Astrocyte (in vitro differentiated cells and primary cell): Measurements from ENCODE around the gene SH2D6. TPM values are rescaled to one million over a fixed set of nuclear protein-coding genes. Genes with fewer than 3 reads are reported as not detected.

ENCODE experiments used
- DNase-seq: peaks from one replicate; pipeline ENCODE4 v3.0.0-alpha.2; 2010; ENCODE audit warnings: low read depth
- FAIRE-seq: peaks from 2 replicates; lab custom pipeline; 2011; peaks lifted over from hg19 to GRCh38; lab: Jason Lieb, UNC
- H2AFZ ChIP-seq: 2 replicates; pipeline ENCODE4 v1.6.0; 2012; ENCODE audit warnings: low read depth, low read length, inconsistent platforms
- H3K27ac ChIP-seq: 2 replicates; pipeline ENCODE4 v1.5.1; 2011; ENCODE audit warnings: low read depth, low read length, inconsistent platforms
- H3K27me3 ChIP-seq: 2 replicates; pipeline ENCODE4 v1.6.0; 2011; ENCODE audit warnings: low read length, inconsistent platforms; ENCODE audit not compliant: insufficient read depth
- H3K36me3 ChIP-seq: 2 replicates; pipeline ENCODE4 v1.5.1; 2011; ENCODE audit warnings: low read length, inconsistent platforms; ENCODE audit not compliant: insufficient read depth
- H3K4me1 ChIP-seq: 2 replicates; pipeline ENCODE4 v1.5.1; 2011; ENCODE audit warnings: low read length, inconsistent platforms; ENCODE audit not compliant: insufficient read depth
- H3K4me2 ChIP-seq: 2 replicates; pipeline ENCODE4 v1.6.0; 2012; ENCODE audit warnings: low read length, inconsistent platforms
- H3K4me3 ChIP-seq: 2 replicates; pipeline ENCODE4 v1.5.1; 2011; ENCODE audit warnings: low read depth, mild to moderate bottlenecking, low read length, inconsistent platforms; ENCODE audit not compliant: insufficient read depth
- H3K79me2 ChIP-seq: 2 replicates; pipeline ENCODE4 v1.6.0; 2012; ENCODE audit warnings: mild to moderate bottlenecking, low read length, inconsistent platforms; ENCODE audit not compliant: insufficient read depth
- H3K9ac ChIP-seq: 2 replicates; pipeline ENCODE4 v1.6.0; 2012; ENCODE audit warnings: mild to moderate bottlenecking, low read length, inconsistent platforms
- H3K9me3 ChIP-seq: 2 replicates; pipeline ENCODE4 v1.5.1; 2012; ENCODE audit warnings: low read depth, mild to moderate bottlenecking, low read length, inconsistent platforms; ENCODE audit not compliant: insufficient read depth
- H4K20me1 ChIP-seq: 2 replicates; pipeline ENCODE4 v1.6.0; 2012; ENCODE audit warnings: low read length, inconsistent platforms; ENCODE audit not compliant: insufficient read depth
- H3K27ac Mint-ChIP-seq: one replicate; pipeline ENCODE4 v1.8.0; 2021; ENCODE audit warnings: mild to moderate bottlenecking, mixed read lengths; ENCODE audit not compliant: unreplicated experiment
- H3K27me3 Mint-ChIP-seq: one replicate; pipeline ENCODE4 v1.8.0; 2021; ENCODE audit warnings: low read depth, mixed read lengths; ENCODE audit not compliant: unreplicated experiment
- H3K36me3 Mint-ChIP-seq: one replicate; pipeline ENCODE4 v1.8.0; 2021; ENCODE audit warnings: low read depth, mixed read lengths; ENCODE audit not compliant: unreplicated experiment
- H3K4me1 Mint-ChIP-seq: one replicate; pipeline ENCODE4 v1.8.0; 2021; ENCODE audit warnings: low read depth, mixed read lengths; ENCODE audit not compliant: unreplicated experiment
- H3K4me3 Mint-ChIP-seq: one replicate; pipeline ENCODE4 v1.8.0; 2021; ENCODE audit warnings: mild to moderate bottlenecking, moderate library complexity, mixed read lengths; ENCODE audit not compliant: unreplicated experiment
- H3K9me3 Mint-ChIP-seq: one replicate; pipeline ENCODE4 v1.8.0; 2021; ENCODE audit warnings: mild to moderate bottlenecking, mixed read lengths; ENCODE audit not compliant: unreplicated experiment
- CTCF ChIP-seq: IDR thresholded peaks from 2 replicates; pipeline ENCODE4 v1.5.1; 2011; ENCODE audit warnings: low read depth, mild to moderate bottlenecking, inconsistent platforms, low read length, moderate library complexity; ENCODE audit not compliant: insufficient read depth
- EZH2 ChIP-seq: IDR thresholded peaks from 2 replicates; pipeline ENCODE4 v1.6.1; 2012; ENCODE audit warnings: mild to moderate bottlenecking, low read length, inconsistent platforms; ENCODE audit not compliant: insufficient read depth
- total RNA-seq: library from RNA; stranded (reverse); gene quantifications from 2 replicates; pipeline ENCODE4 v1.2.1, GENCODE V29; 2021

SH2D6 gene
- total RNA-seq, 1 donor from 2014 or later, result 0.64 TPM

- DNase-seq, result peak; percentile 56
- Histone ChIP-seq H3K79me2 (peaks cover 4% of the 10 kb centered on the region), H3K4me1 (peaks cover 31% of the 10 kb centered on the region), H3K4me2 (peak overlapping the region; percentile 70), H3K27me3 (no peaks in the 10 kb centered on the region), H3K9ac (peak overlapping the region; percentile 58), H2AFZ (peak overlapping the region; percentile 78), H3K9me3 (no peaks in the 10 kb centered on the region), H4K20me1 (no peaks in the 10 kb centered on the region), H3K4me3 (peak overlapping the region; percentile 14), H3K27ac (peak overlapping the region; percentile 56), H3K36me3 (no peaks in the 10 kb centered on the region)
- Mint-ChIP-seq H3K27me3 (peaks cover 3% of the 10 kb centered on the region), H3K36me3 (no peaks in the 10 kb centered on the region), H3K4me3 (peak overlapping the region; percentile 74), H3K27ac (peak overlapping the region; percentile 72), H3K4me1 (peaks cover 24% of the 10 kb centered on the region), H3K9me3 (no peaks in the 10 kb centered on the region)
- no peak for TF ChIP-seq EZH2
- peak; percentile 95 for TF ChIP-seq CTCF
- FAIRE-seq, result no peak
Measured at GRCh38 chr2:85420536-85421259, 2.2 kb downstream of the SH2D6 start.

GRCh38 chr2:85421260-85422071 lies 3.0 kb downstream of the SH2D6 start:
- no peak for FAIRE-seq
- H2AFZ ChIP-seq, result peak overlapping the region; percentile 78
- peak overlapping the region; percentile 56 for H3K27ac ChIP-seq
- H3K4me1 Mint-ChIP-seq, result peaks cover 24% of the 10 kb centered on the region
- H3K9me3 ChIP-seq, result no peaks in the 10 kb centered on the region
- peaks cover 4% of the 10 kb centered on the region for H3K79me2 ChIP-seq
- no peaks in the 10 kb centered on the region for H4K20me1 ChIP-seq
- H3K36me3 ChIP-seq, result no peaks in the 10 kb centered on the region
- H3K27me3 Mint-ChIP-seq, result peaks cover 5% of the 10 kb centered on the region
- no peaks in the 10 kb centered on the region for H3K36me3 Mint-ChIP-seq
- peak overlapping the region; percentile 58 for H3K9ac ChIP-seq
- TF ChIP-seq CTCF, result no peak
- no peak for TF ChIP-seq EZH2
- H3K4me2 ChIP-seq, result peak overlapping the region; percentile 70
- H3K4me3 Mint-ChIP-seq, result peak overlapping the region; percentile 51
- H3K27ac Mint-ChIP-seq, result peak overlapping the region; percentile 72
- H3K27me3 ChIP-seq, result no peaks in the 10 kb centered on the region
- no peaks in the 10 kb centered on the region for H3K9me3 Mint-ChIP-seq
- H3K4me3 ChIP-seq, result no peak overlapping the region
- DNase-seq, result peak; percentile 67
- peaks cover 31% of the 10 kb centered on the region for H3K4me1 ChIP-seq
